Liver (tissue), 9 donors: ENCODE measurements around the gene FLNB. TPM values are rescaled to one million over a fixed set of nuclear protein-coding genes. Genes with fewer than 3 reads are reported as not detected.

Source experiments
- DNase-seq: peaks from one replicate; pipeline ENCODE4 v3.0.0-alpha.2; 2017; ENCODE audit warnings: low spot score
- H3K27ac ChIP-seq, 2 donors: one replicate each; pipeline ENCODE4 v1.7.0; 2013; ENCODE audit warnings: inconsistent platforms in 2 of 2, low read length in 2 of 2, control low read depth in 1 of 2, low read depth in 1 of 2, mild to moderate bottlenecking in 1 of 2
- H3K27me3 ChIP-seq, 4 donors: one replicate each; pipeline versions ENCODE4 v1.6.1 to v1.7.0; 2013; ENCODE audit warnings: low read length in 3 of 4, inconsistent platforms in 1 of 4, mild to moderate bottlenecking in 1 of 4, moderate library complexity in 1 of 4; ENCODE audit not compliant: control insufficient read depth in 4 of 4, insufficient read depth in 4 of 4
- H3K36me3 ChIP-seq, 4 donors: one replicate each; pipeline versions ENCODE4 v1.6.1 to v1.7.0; 2013; ENCODE audit warnings: low read length in 3 of 4, mild to moderate bottlenecking in 3 of 4, low read depth in 1 of 4, moderate library complexity in 1 of 4; ENCODE audit not compliant: control insufficient read depth in 4 of 4, insufficient read depth in 3 of 4
- H3K4me1 ChIP-seq, 4 donors: one replicate each; pipeline versions ENCODE4 v1.6.1 to v1.7.0; 2013; ENCODE audit warnings: low read length in 3 of 4, mild to moderate bottlenecking in 3 of 4, moderate library complexity in 1 of 4; ENCODE audit not compliant: control insufficient read depth in 4 of 4, insufficient read depth in 4 of 4
- H3K4me3 ChIP-seq, 3 donors: one replicate each; pipeline versions ENCODE4 v1.6.1 to v1.7.0; 2013; ENCODE audit warnings: low read length in 3 of 3, control low read depth in 1 of 3, low read depth in 1 of 3, mild to moderate bottlenecking in 1 of 3
- H3K9ac ChIP-seq, 2 donors: one replicate each; pipeline ENCODE4 v1.7.0; 2013; ENCODE audit warnings: low read length in 2 of 2, mild to moderate bottlenecking in 2 of 2, moderate library complexity in 2 of 2, control low read depth in 1 of 2, low read depth in 1 of 2
- H3K9me3 ChIP-seq, 4 donors: one replicate each; pipeline versions ENCODE4 v1.6.1 to v1.7.0; 2013; ENCODE audit warnings: low read length in 3 of 4; ENCODE audit not compliant: control insufficient read depth in 4 of 4
- FOXA1 ChIP-seq: IDR thresholded peaks from 2 replicates; pipeline ENCODE4 v1.6.1; 2016; ENCODE audit warnings: antibody characterized with exemption
- GABPA ChIP-seq, 2 donors: IDR thresholded peaks in 1 of 2; conservative IDR thresholded peaks in 1 of 2; 2 replicates each; pipeline ENCODE4 v1.6.1; 2016; ENCODE audit warnings: antibody characterized with exemption in 2 of 2, mild to moderate bottlenecking in 1 of 2, moderate library complexity in 1 of 2
- HNF4A ChIP-seq, 2 donors: conservative IDR thresholded peaks; 2 replicates each; pipeline ENCODE4 v1.6.1; 2016; ENCODE audit warnings: antibody characterized with exemption in 2 of 2, mild to moderate bottlenecking in 2 of 2
- HNF4G ChIP-seq: IDR thresholded peaks from 2 replicates; pipeline ENCODE4 v1.6.1; 2016; ENCODE audit warnings: antibody characterized with exemption
- JUND ChIP-seq, 2 donors: IDR thresholded peaks; 2 replicates each; pipeline ENCODE4 v1.6.1; 2016; ENCODE audit warnings: antibody characterized with exemption in 2 of 2
- NR2F2 ChIP-seq: IDR thresholded peaks from 2 replicates; pipeline ENCODE4 v1.6.1; 2016; ENCODE audit warnings: antibody characterized with exemption
- RAD21 ChIP-seq, 2 donors: IDR thresholded peaks; 2 replicates each; pipeline ENCODE4 v1.6.1; 2016; ENCODE audit warnings: antibody characterized with exemption in 2 of 2, mild to moderate bottlenecking in 2 of 2
- SP1 ChIP-seq: IDR thresholded peaks from 2 replicates; pipeline ENCODE4 v1.6.1; 2018; ENCODE audit warnings: antibody characterized with exemption, mild to moderate bottlenecking
- WGBS: extraction: QIAGEN DNeasy Blood & Tissue Kit; methylation state at CpG from one replicate; pipeline ENCODE4 v1.1.7; 2013; 5-methylcytosine and 5-hydroxymethylcytosine counted together
- polyA plus RNA-seq, 2 donors: library from polyadenylated mRNA; stranded (reverse) in 1 of 2; unstranded in 1 of 2; fragments of 200-250 nt in 1 of 2; fragments of >200 nt in 1 of 2; fragmentation: Nextera tagmentation in 1 of 2; extraction: Ambion mirVana in 1 of 2; gene quantifications; one replicate each; pipeline versions ENCODE4 v1.2.1 to v1.2.3, GENCODE V29; 2013 to 2015
- total RNA-seq, 2 donors: library from RNA; depleted of rRNA; stranded (reverse); fragments of >200 nt; gene quantifications; one replicate each; pipeline ENCODE4 v1.2.3, GENCODE V29; 2014
- TF ChIP-seq, protein P1 (sequence below): IDR thresholded peaks from 2 replicates; pipeline ENCODE4 v1.6.1; 2016; ENCODE audit warnings: antibody characterized with exemption, mild to moderate bottlenecking
- TF ChIP-seq, protein P2 (sequence below): IDR thresholded peaks from 2 replicates; pipeline ENCODE4 v1.6.1; 2016; ENCODE audit warnings: antibody characterized with exemption
- TF ChIP-seq, protein P3 (sequence below): fragments of 150-350 bp; IDR thresholded peaks from 2 replicates; pipeline ENCODE4 v1.5.1; 2017; ENCODE audit warnings: improper control_type of control experiment, low read depth, low read length; ENCODE audit not compliant: missing input control
- donor health status: healthy.
- donor health status: healthy.
- donor health status: healthy.
- donor health status: healthy.
- donor health status: healthy.

Gene FLNB
- total and polyA plus RNA-seq, 4 donors = 22.9 to 124 (median 44.3) TPM

DNA sequence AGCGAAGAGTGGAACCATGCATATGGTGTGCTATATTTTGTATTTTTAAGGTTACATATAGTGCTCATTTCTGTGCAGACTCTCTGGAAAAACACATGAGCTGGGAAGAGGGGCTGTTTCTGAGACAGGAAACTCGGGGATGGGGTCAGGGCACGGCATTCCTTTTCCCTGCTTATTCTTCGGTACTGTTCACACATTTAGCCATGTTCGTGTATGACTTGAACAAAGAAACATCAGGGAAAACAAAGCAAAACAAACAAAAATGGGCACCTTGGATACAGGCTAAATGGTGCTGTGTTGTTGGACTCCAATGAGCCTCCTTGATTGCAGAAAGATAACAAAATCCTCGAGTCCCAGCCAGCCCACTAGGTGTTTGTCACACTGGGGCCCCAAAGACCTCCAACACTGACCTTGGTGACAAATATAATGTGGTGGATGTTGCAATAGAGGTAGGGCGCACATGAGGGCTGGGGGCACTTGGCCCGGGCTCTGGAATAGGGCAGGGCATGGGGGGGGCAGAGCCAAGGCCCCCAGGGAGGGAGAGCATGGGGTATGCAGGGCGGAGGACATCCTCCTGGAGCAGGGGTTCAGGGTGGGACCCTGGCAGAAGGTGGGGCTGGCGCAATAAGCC is 183.3 kb downstream of the FLNB start:
- no peak for DNase-seq
- 50% methylated on average over 10 of the region's 10 CpGs for WGBS
- peak overlapping the region; percentile 25 to 70 for H3K27ac ChIP-seq
- H3K4me1 ChIP-seq = peaks cover 28 to 71% (median 60%) of the 10 kb centered on the region in 4 donors
- no peaks in the 10 kb centered on the region for H3K9me3 ChIP-seq
- TF ChIP-seq NR2F2 (peak; percentile 6), SP1 (no peak), JUND (IDR thresholded peaks at IDR 0.05) (no peak)
- no peaks in the 10 kb centered on the region for H3K36me3 ChIP-seq
- no peak overlapping the region for H3K4me3 ChIP-seq
- no peaks in the 10 kb centered on the region for H3K27me3 ChIP-seq
- no peak overlapping the region for H3K9ac ChIP-seq

DNA sequence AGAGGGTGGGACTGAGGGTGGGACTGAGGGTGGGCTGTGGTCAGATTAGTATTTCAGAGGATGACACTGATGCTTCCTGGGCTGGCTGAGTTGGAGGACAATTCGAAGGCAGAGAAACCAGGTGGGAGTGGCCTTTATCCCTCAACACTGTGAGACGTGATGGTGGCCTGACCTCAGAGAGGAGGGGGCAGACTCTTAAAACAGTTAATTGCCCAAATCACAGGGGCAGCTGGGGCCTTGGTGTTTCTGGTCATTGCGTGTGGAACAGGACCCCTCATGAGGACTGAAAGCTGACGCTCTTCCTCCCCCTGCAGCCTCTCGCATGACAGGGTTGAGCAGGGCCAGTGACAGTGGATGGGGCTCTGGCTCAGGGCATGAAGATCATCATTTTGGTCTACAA is 183.8 kb downstream of the FLNB start:
- Histone ChIP-seq H3K9ac (no peak overlapping the region), H3K27ac (peak overlapping the region; percentile 70 to 76), H3K36me3 (no peaks in the 10 kb centered on the region), H3K9me3 (no peaks in the 10 kb centered on the region), H3K4me3 (no peak overlapping the region), H3K27me3 (no peaks in the 10 kb centered on the region), H3K4me1 (peaks cover 28 to 70% (median 60%) of the 10 kb centered on the region in 4 donors)
- 91% methylated on average over 5 of the region's 5 CpGs for WGBS
- DNase-seq = no peak
- no peak for TF ChIP-seq SP1
- TF ChIP-seq, protein P1, sequence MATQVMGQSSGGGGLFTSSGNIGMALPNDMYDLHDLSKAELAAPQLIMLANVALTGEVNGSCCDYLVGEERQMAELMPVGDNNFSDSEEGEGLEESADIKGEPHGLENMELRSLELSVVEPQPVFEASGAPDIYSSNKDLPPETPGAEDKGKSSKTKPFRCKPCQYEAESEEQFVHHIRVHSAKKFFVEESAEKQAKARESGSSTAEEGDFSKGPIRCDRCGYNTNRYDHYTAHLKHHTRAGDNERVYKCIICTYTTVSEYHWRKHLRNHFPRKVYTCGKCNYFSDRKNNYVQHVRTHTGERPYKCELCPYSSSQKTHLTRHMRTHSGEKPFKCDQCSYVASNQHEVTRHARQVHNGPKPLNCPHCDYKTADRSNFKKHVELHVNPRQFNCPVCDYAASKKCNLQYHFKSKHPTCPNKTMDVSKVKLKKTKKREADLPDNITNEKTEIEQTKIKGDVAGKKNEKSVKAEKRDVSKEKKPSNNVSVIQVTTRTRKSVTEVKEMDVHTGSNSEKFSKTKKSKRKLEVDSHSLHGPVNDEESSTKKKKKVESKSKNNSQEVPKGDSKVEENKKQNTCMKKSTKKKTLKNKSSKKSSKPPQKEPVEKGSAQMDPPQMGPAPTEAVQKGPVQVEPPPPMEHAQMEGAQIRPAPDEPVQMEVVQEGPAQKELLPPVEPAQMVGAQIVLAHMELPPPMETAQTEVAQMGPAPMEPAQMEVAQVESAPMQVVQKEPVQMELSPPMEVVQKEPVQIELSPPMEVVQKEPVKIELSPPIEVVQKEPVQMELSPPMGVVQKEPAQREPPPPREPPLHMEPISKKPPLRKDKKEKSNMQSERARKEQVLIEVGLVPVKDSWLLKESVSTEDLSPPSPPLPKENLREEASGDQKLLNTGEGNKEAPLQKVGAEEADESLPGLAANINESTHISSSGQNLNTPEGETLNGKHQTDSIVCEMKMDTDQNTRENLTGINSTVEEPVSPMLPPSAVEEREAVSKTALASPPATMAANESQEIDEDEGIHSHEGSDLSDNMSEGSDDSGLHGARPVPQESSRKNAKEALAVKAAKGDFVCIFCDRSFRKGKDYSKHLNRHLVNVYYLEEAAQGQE = no peak
- TF ChIP-seq HNF4A (conservative IDR thresholded peaks at IDR 0.05) = no peak
- no peak for TF ChIP-seq GABPA (IDR thresholded peaks at IDR 0.05 in 1 of 2, conservative IDR thresholded peaks at IDR 0.05 in 1 of 2)
- TF ChIP-seq HNF4G = no peak
- TF ChIP-seq FOXA1 = no peak
- TF ChIP-seq RAD21 (IDR thresholded peaks at IDR 0.05) = no peak
- no peak for TF ChIP-seq NR2F2
- TF ChIP-seq, protein P2, sequence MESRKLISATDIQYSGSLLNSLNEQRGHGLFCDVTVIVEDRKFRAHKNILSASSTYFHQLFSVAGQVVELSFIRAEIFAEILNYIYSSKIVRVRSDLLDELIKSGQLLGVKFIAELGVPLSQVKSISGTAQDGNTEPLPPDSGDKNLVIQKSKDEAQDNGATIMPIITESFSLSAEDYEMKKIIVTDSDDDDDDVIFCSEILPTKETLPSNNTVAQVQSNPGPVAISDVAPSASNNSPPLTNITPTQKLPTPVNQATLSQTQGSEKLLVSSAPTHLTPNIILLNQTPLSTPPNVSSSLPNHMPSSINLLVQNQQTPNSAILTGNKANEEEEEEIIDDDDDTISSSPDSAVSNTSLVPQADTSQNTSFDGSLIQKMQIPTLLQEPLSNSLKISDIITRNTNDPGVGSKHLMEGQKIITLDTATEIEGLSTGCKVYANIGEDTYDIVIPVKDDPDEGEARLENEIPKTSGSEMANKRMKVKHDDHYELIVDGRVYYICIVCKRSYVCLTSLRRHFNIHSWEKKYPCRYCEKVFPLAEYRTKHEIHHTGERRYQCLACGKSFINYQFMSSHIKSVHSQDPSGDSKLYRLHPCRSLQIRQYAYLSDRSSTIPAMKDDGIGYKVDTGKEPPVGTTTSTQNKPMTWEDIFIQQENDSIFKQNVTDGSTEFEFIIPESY = no peak
- TF ChIP-seq, protein P3, sequence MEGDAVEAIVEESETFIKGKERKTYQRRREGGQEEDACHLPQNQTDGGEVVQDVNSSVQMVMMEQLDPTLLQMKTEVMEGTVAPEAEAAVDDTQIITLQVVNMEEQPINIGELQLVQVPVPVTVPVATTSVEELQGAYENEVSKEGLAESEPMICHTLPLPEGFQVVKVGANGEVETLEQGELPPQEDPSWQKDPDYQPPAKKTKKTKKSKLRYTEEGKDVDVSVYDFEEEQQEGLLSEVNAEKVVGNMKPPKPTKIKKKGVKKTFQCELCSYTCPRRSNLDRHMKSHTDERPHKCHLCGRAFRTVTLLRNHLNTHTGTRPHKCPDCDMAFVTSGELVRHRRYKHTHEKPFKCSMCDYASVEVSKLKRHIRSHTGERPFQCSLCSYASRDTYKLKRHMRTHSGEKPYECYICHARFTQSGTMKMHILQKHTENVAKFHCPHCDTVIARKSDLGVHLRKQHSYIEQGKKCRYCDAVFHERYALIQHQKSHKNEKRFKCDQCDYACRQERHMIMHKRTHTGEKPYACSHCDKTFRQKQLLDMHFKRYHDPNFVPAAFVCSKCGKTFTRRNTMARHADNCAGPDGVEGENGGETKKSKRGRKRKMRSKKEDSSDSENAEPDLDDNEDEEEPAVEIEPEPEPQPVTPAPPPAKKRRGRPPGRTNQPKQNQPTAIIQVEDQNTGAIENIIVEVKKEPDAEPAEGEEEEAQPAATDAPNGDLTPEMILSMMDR = no peak
